Measurements from ENCODE around the gene ATOX1. TPM values are rescaled to one million over a fixed set of nuclear protein-coding genes. Genes with fewer than 3 reads are reported as not detected.

Gene ATOX1
- total and polyA plus RNA-seq, 2 of the 13 experiments (the other 11 are each of a cell fraction or from before 2014, with no cell fraction given), result 62.4 to 124 TPM

DNA sequence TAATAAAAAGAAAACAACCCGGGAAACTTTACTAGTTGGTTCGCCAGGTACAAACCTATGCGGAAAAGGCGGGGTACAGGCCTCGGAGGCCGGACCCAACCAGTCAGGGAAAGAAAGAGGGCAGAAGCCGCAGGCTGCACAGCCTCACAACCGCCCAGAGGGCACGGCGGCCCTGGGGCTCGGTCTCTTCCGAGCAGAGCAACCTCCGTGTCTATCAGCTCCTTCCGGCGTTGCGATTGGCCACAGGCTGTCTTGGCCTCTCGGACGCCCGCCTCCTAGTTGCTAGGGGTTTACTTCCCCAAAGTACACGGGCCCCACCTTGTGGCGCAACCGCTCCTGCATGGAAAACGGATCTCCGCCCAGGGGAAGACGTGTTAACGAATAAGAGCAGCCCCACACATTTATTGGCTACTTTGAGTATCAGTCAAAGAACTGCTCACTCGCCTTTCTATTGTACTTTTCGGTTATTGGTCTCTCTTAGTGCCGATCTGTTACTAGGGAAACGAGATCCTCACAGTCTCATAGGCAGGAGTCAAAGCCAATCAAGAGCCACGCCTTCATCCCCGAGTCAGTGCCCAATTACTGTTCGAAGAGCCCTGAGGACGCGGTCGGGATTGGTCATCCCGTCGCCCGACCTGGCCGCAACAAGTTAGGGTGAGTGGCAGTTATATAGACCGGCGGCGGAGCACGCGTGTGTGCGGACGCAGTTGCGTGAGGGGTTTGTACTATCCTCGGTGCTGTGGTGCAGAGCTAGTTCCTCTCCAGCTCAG is 13.0 kb upstream of the ATOX1 start, which contains the start of gene G3BP1 (continued):
- TF ChIP-seq, protein P1, sequence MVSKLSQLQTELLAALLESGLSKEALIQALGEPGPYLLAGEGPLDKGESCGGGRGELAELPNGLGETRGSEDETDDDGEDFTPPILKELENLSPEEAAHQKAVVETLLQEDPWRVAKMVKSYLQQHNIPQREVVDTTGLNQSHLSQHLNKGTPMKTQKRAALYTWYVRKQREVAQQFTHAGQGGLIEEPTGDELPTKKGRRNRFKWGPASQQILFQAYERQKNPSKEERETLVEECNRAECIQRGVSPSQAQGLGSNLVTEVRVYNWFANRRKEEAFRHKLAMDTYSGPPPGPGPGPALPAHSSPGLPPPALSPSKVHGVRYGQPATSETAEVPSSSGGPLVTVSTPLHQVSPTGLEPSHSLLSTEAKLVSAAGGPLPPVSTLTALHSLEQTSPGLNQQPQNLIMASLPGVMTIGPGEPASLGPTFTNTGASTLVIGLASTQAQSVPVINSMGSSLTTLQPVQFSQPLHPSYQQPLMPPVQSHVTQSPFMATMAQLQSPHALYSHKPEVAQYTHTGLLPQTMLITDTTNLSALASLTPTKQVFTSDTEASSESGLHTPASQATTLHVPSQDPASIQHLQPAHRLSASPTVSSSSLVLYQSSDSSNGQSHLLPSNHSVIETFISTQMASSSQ (IDR thresholded peaks at IDR 0.05; ENCODE audit: low read depth), result peak; percentile 50; the same call in 1 of the 2 replicates
- TF ChIP-seq, protein P1 (CRISPR knock-in tag; IDR thresholded peaks at IDR 0.05; ENCODE audit: borderline replicate concordance), result no peak; the same call in 1 of the 2 replicates
- TF ChIP-seq, protein P2, sequence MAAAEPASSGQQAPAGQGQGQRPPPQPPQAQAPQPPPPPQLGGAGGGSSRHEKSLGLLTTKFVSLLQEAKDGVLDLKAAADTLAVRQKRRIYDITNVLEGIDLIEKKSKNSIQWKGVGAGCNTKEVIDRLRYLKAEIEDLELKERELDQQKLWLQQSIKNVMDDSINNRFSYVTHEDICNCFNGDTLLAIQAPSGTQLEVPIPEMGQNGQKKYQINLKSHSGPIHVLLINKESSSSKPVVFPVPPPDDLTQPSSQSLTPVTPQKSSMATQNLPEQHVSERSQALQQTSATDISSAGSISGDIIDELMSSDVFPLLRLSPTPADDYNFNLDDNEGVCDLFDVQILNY (CRISPR knock-in tag; conservative IDR thresholded peaks at IDR 0.05), result 0 out of 2 replicates have a peak, but pooled peaks have one; percentile 43
- TF ChIP-seq, protein P3, sequence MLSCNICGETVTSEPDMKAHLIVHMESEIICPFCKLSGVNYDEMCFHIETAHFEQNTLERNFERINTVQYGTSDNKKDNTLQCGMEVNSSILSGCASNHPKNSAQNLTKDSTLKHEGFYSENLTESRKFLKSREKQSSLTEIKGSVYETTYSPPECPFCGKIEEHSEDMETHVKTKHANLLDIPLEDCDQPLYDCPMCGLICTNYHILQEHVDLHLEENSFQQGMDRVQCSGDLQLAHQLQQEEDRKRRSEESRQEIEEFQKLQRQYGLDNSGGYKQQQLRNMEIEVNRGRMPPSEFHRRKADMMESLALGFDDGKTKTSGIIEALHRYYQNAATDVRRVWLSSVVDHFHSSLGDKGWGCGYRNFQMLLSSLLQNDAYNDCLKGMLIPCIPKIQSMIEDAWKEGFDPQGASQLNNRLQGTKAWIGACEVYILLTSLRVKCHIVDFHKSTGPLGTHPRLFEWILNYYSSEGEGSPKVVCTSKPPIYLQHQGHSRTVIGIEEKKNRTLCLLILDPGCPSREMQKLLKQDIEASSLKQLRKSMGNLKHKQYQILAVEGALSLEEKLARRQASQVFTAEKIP (CRISPR knock-in tag; IDR thresholded peaks at IDR 0.05; ENCODE audit: borderline replicate concordance), result no peak
- 0 out of 2 replicates have a peak, but pooled peaks have one; percentile 10 for TF ChIP-seq ZBTB20 (CRISPR knock-in tag; IDR thresholded peaks at IDR 0.05; ENCODE audit: borderline replicate concordance, low read depth)
- TF ChIP-seq SAFB2 (CRISPR knock-in tag; IDR thresholded peaks at IDR 0.05; ENCODE audit: borderline replicate concordance, low read depth), result no peak; the same call in 1 of the 2 replicates
- 0 out of 2 replicates have a peak, but pooled peaks have one; percentile 16 for TF ChIP-seq FOXO1 (CRISPR knock-in tag; IDR thresholded peaks at IDR 0.05)
- TF ChIP-seq, protein P4, sequence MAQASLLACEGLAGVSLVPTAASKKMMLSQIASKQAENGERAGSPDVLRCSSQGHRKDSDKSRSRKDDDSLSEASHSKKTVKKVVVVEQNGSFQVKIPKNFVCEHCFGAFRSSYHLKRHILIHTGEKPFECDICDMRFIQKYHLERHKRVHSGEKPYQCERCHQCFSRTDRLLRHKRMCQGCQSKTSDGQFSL (CRISPR knock-in tag; IDR thresholded peaks at IDR 0.05), result peak; percentile 60; the same call in 1 of the 2 replicates
- peak; percentile 90 for TF ChIP-seq SAP130 (CRISPR knock-in tag; IDR thresholded peaks at IDR 0.05; ENCODE audit: low read depth)
- peak; percentile 87 for TF ChIP-seq CEBPG (CRISPR knock-in tag; IDR thresholded peaks at IDR 0.05)
- peak; percentile 66 for TF ChIP-seq PHF20 (CRISPR knock-in tag; IDR thresholded peaks at IDR 0.05)
- TF ChIP-seq, protein P5, sequence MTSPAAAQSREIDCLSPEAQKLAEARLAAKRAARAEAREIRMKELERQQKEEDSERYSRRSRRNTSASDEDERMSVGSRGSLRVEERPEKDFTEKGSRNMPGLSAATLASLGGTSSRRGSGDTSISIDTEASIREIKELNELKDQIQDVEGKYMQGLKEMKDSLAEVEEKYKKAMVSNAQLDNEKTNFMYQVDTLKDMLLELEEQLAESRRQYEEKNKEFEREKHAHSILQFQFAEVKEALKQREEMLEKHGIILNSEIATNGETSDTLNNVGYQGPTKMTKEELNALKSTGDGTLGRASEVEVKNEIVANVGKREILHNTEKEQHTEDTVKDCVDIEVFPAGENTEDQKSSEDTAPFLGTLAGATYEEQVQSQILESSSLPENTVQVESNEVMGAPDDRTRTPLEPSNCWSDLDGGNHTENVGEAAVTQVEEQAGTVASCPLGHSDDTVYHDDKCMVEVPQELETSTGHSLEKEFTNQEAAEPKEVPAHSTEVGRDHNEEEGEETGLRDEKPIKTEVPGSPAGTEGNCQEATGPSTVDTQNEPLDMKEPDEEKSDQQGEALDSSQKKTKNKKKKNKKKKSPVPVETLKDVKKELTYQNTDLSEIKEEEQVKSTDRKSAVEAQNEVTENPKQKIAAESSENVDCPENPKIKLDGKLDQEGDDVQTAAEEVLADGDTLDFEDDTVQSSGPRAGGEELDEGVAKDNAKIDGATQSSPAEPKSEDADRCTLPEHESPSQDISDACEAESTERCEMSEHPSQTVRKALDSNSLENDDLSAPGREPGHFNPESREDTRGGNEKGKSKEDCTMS (CRISPR knock-in tag; conservative IDR thresholded peaks at IDR 0.05), result no peak
- peak; percentile 79 for TF ChIP-seq ZNF749 (CRISPR knock-in tag; IDR thresholded peaks at IDR 0.05; ENCODE audit: borderline replicate concordance)
- peak; percentile 58; the same call in 1 of the 2 replicates for TF ChIP-seq TSC22D2 (CRISPR knock-in tag; IDR thresholded peaks at IDR 0.05; ENCODE audit: borderline replicate concordance)
- TF ChIP-seq, protein P6, sequence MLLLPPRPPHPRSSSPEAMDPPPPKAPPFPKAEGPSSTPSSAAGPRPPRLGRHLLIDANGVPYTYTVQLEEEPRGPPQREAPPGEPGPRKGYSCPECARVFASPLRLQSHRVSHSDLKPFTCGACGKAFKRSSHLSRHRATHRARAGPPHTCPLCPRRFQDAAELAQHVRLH (CRISPR knock-in tag; IDR thresholded peaks at IDR 0.05; ENCODE audit: borderline replicate concordance, low read depth), result peak; percentile 49; the same call in 1 of the 2 replicates
- no peak for TF ChIP-seq BORCS8-MEF2B (CRISPR knock-in tag; IDR thresholded peaks at IDR 0.05)
- no peak for TF ChIP-seq ZNF577 (CRISPR knock-in tag; IDR thresholded peaks at IDR 0.05; ENCODE audit: borderline replicate concordance, low read depth)

All from HepG2 (cell line).